Smooth muscle cell (in vitro differentiated cells): ENCODE data around the gene UQCC5. TPM values are rescaled to one million over a fixed set of nuclear protein-coding genes. Genes with fewer than 3 reads are reported as not detected.

ENCODE experiments used
- DNase-seq: peaks from one replicate; lab custom pipeline; 2025; ENCODE audit not compliant: unreplicated experiment; lab: John Stamatoyannopoulos, UW
- H2AFZ ChIP-seq: fragments of 200-600 bp; sonication (generic); 2 replicates; pipeline ENCODE4 v1.6.0; 2016; ENCODE audit warnings: antibody characterized with exemption, low read depth, mild to moderate bottlenecking
- H3F3A ChIP-seq: fragments of 200-600 bp; sonication (generic); 2 replicates; pipeline ENCODE4 v1.6.0; 2017; ENCODE audit warnings: antibody characterized with exemption, low read depth
- H3K27ac ChIP-seq: fragments of 200-600 bp; sonication (generic); 2 replicates; pipeline ENCODE4 v1.5.1; 2016; ENCODE audit warnings: low read depth, mild to moderate bottlenecking
- H3K27me3 ChIP-seq: fragments of 200-600 bp; sonication (generic); 2 replicates; pipeline ENCODE4 v1.6.1; 2016; ENCODE audit warnings: low read depth, mild to moderate bottlenecking
- H3K36me3 ChIP-seq: fragments of 200-600 bp; sonication (generic); 2 replicates; pipeline ENCODE4 v1.5.1; 2016; ENCODE audit warnings: low read depth
- H3K4me1 ChIP-seq: fragments of 200-600 bp; sonication (generic); 2 replicates; pipeline ENCODE4 v1.5.1; 2016; ENCODE audit warnings: low read depth
- H3K4me2 ChIP-seq: fragments of 200-600 bp; sonication (generic); 2 replicates; pipeline ENCODE4 v1.6.0; 2016; ENCODE audit warnings: mild to moderate bottlenecking
- H3K4me3 ChIP-seq: fragments of 200-600 bp; sonication (generic); 2 replicates; pipeline ENCODE4 v1.5.1; 2016; ENCODE audit warnings: mild to moderate bottlenecking
- H3K79me2 ChIP-seq: fragments of 200-600 bp; sonication (generic); 2 replicates; pipeline ENCODE4 v1.6.0; 2016; ENCODE audit warnings: low read depth, mild to moderate bottlenecking
- H3K9ac ChIP-seq: fragments of 200-600 bp; sonication (generic); 2 replicates; pipeline ENCODE4 v1.6.0; 2016; ENCODE audit warnings: low read depth
- H3K9me3 ChIP-seq: fragments of 200-600 bp; sonication (generic); replicated peaks from 2 replicates; pipeline ENCODE4 v1.5.1; 2016; ENCODE audit warnings: low read depth
- H4K20me1 ChIP-seq: fragments of 200-600 bp; sonication (generic); 2 replicates; pipeline ENCODE4 v1.6.0; 2016; ENCODE audit warnings: low read depth
- CTCF ChIP-seq: fragments of 200-600 bp; sonication (generic); IDR thresholded peaks from 2 replicates; pipeline ENCODE4 v1.5.1; 2017; ENCODE audit warnings: borderline replicate concordance, mild to moderate bottlenecking, antibody characterized with exemption; ENCODE audit not compliant: insufficient read depth, poor library complexity, severe bottlenecking
- WGBS: methylation state at CpG from one replicate; pipeline ENCODE4 v1.1.7; 2016; ENCODE audit warnings: low lambda C conversion rate; 5-methylcytosine and 5-hydroxymethylcytosine counted together
- polyA plus RNA-seq: library from polyadenylated mRNA; unstranded; fragments of >200 nt; fragmentation: Nextera tagmentation; extraction: Ambion mirVana; gene quantifications from 2 replicates; pipeline ENCODE4 v1.2.1, GENCODE V29; 2016
- total RNA-seq: library from RNA; depleted of rRNA; stranded (reverse); fragments of >200 nt; gene quantifications from 2 replicates; pipeline ENCODE4 v1.2.3, GENCODE V29; 2014

UQCC5 gene
- total and polyA plus RNA-seq, 2 experiments from 2014 or later, result 0.76 to 33.0 TPM

DNA sequence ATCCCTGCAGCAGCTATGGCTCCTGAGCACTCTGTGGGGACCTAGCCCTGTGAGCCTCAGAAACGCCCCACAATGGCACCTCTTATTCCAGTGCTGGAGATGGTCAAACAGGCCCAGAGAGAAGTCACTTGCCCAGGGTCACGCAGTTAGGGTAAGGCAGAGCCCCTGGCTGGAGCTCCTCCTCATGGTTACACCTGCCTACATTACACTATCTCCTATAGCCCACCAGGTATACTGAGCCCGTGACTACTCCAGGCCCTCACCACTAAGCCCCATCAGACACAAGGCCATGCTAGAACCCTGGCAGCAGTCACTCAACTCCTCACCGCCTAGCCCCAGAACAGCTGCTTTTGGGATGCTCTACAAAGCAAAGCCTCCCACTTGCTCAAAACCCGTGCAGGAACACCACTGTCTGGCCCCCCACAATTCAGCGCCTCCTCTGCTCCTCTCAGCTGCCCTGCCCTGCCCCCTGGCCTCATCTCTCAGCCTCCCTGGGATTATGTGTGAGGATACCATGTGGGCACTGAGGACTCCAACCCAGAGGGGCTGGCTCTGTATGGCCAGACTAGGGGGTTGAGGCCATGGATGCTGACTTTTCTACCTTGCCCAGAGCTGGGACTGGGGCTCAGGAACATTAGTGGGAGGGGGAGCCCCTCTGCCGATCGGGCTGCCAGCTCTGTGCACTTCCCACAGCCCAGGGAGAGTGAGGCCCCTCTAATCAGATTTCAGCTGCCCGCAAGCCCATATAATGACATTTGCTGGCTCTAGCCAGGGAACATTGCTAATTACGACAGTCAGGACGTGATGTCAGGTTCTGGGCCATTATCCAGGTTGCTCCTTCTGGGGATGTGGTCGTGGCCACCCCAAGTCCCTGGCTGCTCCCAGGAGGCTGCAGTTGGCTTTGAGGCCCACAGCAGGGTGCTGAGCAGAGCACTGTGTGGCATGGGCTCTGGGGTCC lies 6.8 kb upstream of the UQCC5 start:
- H3F3A ChIP-seq, result no peaks in the 10 kb centered on the region
- DNase-seq, result no peak
- H3K79me2 ChIP-seq, result peaks cover 31% of the 10 kb centered on the region
- H3K27me3 ChIP-seq, result no peaks in the 10 kb centered on the region
- H3K36me3 ChIP-seq, result no peaks in the 10 kb centered on the region
- H3K27ac ChIP-seq, result no peak overlapping the region
- H3K4me3 ChIP-seq, result no peak overlapping the region
- H3K9ac ChIP-seq, result peak overlapping the region; percentile 11
- peaks cover 64% of the 10 kb centered on the region for H4K20me1 ChIP-seq
- peaks cover 26% of the 10 kb centered on the region for H3K4me1 ChIP-seq
- WGBS, result 84% methylated on average over 12 of the region's 12 CpGs
- H3K9me3 ChIP-seq, result no peaks in the 10 kb centered on the region
- no peak for TF ChIP-seq CTCF
- H3K4me2 ChIP-seq, result peak overlapping the region; percentile 92
- no peak overlapping the region for H2AFZ ChIP-seq

GRCh38 chr3:52530918-52531826 lies 5.2 kb upstream of the UQCC5 start:
- peak overlapping the region; percentile 92 for H3K4me2 ChIP-seq
- H2AFZ ChIP-seq, result no peak overlapping the region
- H3K4me3 ChIP-seq, result peak overlapping the region; percentile 89
- WGBS, result 85% methylated on average over 10 of the region's 10 CpGs
- no peaks in the 10 kb centered on the region for H3K36me3 ChIP-seq
- no peak for DNase-seq
- peaks cover 31% of the 10 kb centered on the region for H3K79me2 ChIP-seq
- TF ChIP-seq CTCF, result no peak
- peak overlapping the region; percentile 89 for H3K27ac ChIP-seq
- H4K20me1 ChIP-seq, result peaks cover 55% of the 10 kb centered on the region
- no peaks in the 10 kb centered on the region for H3F3A ChIP-seq
- no peaks in the 10 kb centered on the region for H3K9me3 ChIP-seq
- H3K9ac ChIP-seq, result peak overlapping the region; percentile 88
- no peaks in the 10 kb centered on the region for H3K27me3 ChIP-seq
- H3K4me1 ChIP-seq, result peaks cover 34% of the 10 kb centered on the region

DNA sequence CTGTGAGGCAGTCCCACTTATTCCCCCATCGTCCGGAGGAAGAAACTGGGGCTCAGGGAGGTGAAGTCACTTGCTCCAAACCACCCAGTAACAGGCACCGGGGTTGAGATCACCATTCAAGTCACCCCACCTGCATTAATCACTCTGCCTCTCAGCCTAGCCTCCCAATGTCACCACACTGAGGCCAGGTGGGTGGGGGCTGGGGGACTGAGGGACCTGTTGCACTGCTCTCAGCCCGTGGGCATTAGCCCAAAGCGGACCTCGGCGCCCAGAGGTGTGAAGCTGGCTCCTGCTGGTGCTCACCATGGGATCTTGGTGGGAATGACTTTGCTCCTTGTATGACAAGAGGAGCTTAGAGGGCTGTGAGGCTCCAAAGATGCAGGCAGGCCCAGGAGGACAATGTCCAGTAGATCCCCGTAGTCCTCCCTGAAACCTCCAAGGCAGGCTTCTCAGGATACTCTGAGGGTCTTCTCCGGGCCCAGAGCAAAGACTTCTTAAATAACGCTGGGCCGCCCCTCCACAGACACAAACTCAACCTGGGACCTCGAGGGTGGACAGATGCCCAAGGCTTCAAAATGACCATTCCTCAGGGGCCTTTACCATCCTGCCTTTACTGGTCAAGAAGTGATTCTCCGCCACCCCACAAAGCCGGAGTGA lies 4.4 kb upstream of the UQCC5 start:
- Histone ChIP-seq H3K79me2 (peaks cover 31% of the 10 kb centered on the region), H2AFZ (no peak overlapping the region), H3K9me3 (no peaks in the 10 kb centered on the region), H3K36me3 (no peaks in the 10 kb centered on the region), H3K4me2 (peak overlapping the region; percentile 92), H3K27me3 (no peaks in the 10 kb centered on the region), H3K27ac (peak overlapping the region; percentile 89), H4K20me1 (peaks cover 46% of the 10 kb centered on the region), H3K4me3 (peak overlapping the region; percentile 89), H3F3A (no peaks in the 10 kb centered on the region), H3K9ac (peak overlapping the region; percentile 88), H3K4me1 (peaks cover 34% of the 10 kb centered on the region)
- 83% methylated on average over 14 of the region's 14 CpGs for WGBS
- DNase-seq, result no peak
- TF ChIP-seq CTCF, result no peak
